AG10803 (cell line): Measurements from ENCODE around the gene MYCBPAP.

ENCODE experiments used
- DNase-seq: peaks from one replicate; pipeline ENCODE4 v3.0.0; 2010; ENCODE audit warnings: low read depth
- H3K4me3 ChIP-seq: 2 replicates; pipeline ENCODE4 v1.5.1; 2011; ENCODE audit warnings: mild to moderate bottlenecking, low read length, control low read depth
- TF ChIP-seq, protein P1 (sequence below): conservative IDR thresholded peaks from 2 replicates; pipeline ENCODE4 v1.5.1; 2011; ENCODE audit warnings: mild to moderate bottlenecking, low read length, control low read depth, inconsistent platforms

MYCBPAP gene

DNA sequence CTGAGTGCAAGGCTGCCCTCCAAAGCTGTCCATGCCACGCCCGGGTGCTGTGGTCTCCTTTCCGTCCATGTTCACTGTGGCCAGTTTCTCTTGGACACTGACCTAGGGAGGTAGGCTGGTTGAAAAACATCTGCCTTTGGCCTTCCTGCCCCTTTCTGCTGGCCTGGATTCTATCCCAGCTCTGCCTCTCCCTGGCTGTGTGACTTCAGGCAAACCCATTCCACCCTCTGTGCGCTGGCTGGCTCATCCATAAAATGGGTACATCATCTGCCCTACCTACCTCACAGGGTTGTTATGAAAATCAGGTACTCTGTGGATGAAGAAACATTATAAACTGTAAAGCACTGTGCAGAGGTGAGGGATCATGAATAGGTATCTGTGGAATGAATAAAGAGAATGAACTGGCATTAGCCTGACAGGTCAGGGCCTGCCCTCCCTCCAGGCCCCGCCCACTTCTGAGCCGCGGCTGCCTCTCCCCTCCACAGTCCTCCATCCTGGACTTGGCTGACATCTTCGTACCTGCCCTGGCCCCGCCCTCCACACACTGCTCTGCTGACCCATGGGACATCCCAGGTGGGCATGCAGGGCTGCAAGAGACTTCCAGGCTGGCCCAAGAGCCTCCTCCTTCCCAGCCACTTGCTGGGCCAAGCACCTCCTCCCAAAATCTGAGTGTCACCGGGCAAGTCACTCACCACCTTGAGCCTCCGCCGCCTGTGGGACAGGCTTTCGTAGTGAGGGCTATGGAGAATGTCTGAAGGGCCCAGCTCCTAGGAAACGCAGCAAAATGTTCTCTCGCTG, 31.7 kb downstream of the MYCBPAP start:
- TF ChIP-seq, protein P1, sequence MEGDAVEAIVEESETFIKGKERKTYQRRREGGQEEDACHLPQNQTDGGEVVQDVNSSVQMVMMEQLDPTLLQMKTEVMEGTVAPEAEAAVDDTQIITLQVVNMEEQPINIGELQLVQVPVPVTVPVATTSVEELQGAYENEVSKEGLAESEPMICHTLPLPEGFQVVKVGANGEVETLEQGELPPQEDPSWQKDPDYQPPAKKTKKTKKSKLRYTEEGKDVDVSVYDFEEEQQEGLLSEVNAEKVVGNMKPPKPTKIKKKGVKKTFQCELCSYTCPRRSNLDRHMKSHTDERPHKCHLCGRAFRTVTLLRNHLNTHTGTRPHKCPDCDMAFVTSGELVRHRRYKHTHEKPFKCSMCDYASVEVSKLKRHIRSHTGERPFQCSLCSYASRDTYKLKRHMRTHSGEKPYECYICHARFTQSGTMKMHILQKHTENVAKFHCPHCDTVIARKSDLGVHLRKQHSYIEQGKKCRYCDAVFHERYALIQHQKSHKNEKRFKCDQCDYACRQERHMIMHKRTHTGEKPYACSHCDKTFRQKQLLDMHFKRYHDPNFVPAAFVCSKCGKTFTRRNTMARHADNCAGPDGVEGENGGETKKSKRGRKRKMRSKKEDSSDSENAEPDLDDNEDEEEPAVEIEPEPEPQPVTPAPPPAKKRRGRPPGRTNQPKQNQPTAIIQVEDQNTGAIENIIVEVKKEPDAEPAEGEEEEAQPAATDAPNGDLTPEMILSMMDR, result no peak
- no peak overlapping the region for H3K4me3 ChIP-seq
- DNase-seq, result no peak

DNA sequence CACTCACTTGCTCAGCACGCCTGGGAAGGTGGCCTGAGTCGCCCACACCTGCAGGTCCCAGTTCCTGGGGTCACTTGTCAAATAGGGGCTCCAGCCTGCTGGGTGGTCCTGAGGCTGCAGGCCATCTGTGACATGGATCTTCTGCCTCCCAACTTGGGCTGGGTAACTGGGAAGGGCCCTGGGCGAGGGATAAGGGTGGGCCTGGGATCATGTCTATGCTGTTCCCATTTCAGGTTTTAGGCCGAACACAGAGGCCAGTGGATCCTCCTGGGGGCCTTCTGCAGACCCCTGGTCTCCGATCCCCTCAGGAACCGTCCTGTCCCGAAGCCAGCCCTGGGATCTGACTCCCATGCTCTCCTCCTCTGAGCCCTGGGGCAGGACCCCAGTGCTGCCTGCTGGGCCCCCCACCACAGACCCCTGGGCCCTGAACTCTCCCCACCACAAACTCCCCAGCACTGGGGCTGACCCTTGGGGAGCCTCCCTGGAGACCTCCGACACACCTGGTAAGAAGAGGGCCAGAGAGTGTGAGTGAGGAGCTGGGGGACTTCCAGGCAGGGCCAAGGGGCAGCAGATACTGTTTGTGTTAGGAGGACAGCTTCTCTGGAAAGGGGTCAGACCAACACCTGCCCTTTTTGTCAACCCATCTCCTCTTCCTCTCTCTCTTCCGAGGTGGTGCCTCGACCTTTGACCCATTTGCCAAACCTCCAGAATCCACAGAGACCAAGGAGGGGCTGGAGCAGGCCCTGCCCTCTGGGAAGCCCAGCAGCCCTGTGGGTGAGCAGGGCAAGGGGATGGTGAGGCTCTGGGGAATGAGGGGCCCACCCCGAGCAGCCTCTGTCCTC, 32.5 kb downstream of the MYCBPAP start:
- TF ChIP-seq, protein P1, result no peak
- no peak for DNase-seq
- H3K4me3 ChIP-seq, result no peak overlapping the region; the same call in 1 of the 2 replicates

DNA sequence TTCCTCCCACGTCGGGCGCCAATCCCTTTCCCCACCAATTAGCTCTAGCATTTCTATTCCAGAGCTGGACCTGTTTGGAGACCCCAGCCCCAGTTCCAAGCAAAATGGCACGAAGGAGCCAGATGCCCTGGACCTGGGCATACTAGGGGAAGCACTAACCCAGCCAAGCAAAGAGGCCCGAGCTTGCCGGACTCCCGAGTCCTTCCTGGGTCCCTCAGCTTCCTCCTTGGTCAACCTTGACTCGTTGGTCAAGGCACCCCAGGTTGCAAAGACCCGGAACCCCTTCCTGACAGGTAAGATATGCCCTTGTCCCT, 33.1 kb downstream of the MYCBPAP start:
- no peak for DNase-seq
- TF ChIP-seq, protein P1, result no peak
- H3K4me3 ChIP-seq, result peak overlapping the region; percentile 65

DNA sequence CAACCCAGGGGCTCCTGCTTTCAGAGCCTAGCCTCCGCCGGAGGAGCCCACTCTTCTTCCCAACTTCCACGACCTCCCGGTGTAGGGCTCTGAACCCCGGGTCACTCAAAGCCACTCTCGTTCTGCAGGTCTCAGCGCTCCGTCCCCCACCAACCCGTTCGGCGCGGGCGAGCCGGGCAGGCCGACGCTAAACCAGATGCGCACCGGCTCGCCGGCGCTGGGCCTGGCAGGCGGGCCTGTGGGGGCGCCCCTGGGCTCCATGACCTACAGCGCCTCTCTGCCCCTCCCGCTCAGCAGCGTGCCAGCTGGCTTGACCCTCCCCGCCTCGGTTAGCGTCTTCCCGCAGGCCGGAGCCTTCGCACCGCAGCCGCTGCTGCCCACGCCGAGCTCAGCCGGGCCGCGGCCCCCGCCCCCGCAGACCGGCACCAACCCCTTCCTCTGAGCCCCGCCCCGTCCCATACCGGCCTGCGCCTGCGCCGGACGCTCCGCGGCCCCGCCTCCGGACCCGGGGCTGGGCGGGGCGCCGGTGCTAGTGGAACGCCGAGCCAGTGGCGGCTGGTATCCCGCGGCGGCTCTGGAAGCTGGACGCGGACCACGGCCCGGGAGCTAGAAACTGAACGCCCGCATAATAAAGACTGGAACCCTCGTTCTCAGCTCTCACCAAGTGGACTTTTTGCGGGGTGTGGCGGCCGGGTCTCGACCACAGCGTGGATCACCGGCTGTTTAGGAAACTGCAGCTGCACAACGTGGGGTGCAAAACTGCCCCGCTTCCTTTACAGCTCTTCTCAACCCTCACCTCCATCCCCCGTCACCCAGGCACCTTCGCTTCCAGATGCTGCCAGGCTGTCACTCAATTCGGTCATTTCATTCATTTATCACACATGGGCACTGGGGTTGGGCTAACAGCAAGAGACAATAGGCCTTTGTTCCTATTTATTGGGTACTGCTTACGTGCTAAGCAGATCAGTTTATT, 33.8 kb downstream of the MYCBPAP start:
- peak; percentile 67 for DNase-seq
- peak overlapping the region; percentile 65 for H3K4me3 ChIP-seq
- TF ChIP-seq, protein P1, result peak; percentile 22

DNA sequence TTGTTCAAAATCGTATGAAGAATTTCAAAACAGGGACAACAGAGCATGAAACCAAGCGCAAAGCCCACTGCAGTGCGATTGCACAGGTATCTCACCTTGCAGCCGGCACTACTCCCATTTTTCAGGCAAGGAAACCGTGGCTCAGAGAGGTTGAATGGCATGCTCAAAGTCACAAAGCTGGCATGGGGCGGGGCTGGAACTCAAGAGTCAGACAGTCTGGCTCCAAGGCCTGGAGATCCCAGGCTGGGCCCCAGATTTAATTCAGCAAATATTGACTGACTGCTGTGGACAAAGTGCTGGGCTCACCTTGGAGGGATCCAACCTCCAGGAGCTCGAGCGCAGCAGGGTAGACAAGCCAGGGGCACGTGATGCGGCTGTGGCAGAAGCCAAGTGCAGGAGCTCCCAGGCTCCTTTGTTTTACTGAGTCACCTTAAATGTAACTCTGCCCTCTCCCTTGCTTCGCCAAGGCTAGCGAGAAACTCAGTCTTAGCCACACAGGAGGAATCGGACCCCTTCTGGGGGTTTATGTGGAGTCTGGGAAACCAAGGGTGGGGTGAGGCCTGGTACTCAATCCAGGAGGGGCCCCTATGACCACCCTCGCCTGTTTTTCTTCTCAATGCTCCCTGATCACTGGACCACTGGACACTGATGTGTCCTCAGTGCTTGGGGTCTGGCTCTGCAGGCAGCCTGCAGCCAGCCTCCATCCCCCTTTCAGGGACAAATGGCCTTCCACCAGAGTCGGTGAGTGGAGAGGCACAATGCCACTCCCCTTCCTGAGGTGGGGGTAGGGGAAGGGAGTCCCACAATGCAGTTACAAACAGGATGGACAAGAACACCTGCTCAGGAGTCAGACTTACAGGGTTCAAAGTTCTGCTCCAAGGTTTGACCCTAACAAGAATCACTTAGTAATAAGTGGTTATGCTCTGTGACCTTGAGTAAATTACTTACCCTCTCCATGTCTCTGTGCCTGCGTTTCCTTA, 34.8 kb downstream of the MYCBPAP start:
- DNase-seq, result no peak
- no peak overlapping the region for H3K4me3 ChIP-seq
- TF ChIP-seq, protein P1, result no peak

DNA sequence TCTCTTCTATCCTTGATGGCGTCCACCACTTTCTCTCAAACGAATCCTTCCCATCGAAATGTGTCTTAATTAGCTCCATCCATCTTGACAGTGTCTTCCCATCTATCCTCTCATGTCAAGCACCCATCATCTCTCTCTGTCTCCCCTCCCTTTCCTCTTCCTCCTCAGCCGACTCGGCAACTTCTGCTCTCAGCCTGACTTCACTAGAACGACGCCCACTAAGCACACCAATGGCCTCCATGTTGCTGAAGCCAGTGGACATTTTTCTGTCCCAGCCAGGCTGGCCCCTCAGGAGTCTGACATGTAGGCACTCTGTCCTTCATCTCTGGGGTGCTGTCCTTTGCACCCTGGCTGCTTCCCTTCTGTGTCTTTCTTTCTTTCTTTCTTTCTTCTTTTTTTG, 36.3 kb downstream of the MYCBPAP start:
- TF ChIP-seq, protein P1, result no peak
- DNase-seq, result no peak
- H3K4me3 ChIP-seq, result no peak overlapping the region
